ENCODE data around the gene TNPO1.

Gene TNPO1

GRCh38 chr5:72959257-72959656 is 142.8 kb downstream of the TNPO1 start:
- H3K4me3 ChIP-seq (ENCODE audit: low read depth, low read length), result no peak overlapping the region
- TF ChIP-seq, protein P1, sequence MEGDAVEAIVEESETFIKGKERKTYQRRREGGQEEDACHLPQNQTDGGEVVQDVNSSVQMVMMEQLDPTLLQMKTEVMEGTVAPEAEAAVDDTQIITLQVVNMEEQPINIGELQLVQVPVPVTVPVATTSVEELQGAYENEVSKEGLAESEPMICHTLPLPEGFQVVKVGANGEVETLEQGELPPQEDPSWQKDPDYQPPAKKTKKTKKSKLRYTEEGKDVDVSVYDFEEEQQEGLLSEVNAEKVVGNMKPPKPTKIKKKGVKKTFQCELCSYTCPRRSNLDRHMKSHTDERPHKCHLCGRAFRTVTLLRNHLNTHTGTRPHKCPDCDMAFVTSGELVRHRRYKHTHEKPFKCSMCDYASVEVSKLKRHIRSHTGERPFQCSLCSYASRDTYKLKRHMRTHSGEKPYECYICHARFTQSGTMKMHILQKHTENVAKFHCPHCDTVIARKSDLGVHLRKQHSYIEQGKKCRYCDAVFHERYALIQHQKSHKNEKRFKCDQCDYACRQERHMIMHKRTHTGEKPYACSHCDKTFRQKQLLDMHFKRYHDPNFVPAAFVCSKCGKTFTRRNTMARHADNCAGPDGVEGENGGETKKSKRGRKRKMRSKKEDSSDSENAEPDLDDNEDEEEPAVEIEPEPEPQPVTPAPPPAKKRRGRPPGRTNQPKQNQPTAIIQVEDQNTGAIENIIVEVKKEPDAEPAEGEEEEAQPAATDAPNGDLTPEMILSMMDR (IDR thresholded peaks at IDR 0.05; ENCODE audit: insufficient read depth, low read depth, low read length, missing control alignments), result no peak
- DNase-seq (ENCODE audit: low read depth), result no peak
